GM19239 (cell line): Measurements from ENCODE around the gene OS9.
A peak's percentile ranks its signal among the peaks of the same experiment; 100 is the strongest.
"Not testable (repeated sequence)": the region's sequence is repeated elsewhere in the genome, so short reads cannot be mapped to it uniquely, and the experiment has no call there.

Experiments
- DNase-seq: peaks from one replicate; pipeline ENCODE4 v3.0.0; 2011; ENCODE audit warnings: low spot score; ENCODE audit not compliant: insufficient read length
- FAIRE-seq: peaks from 2 replicates; lab custom pipeline; 2011; peaks lifted over from hg19 to GRCh38; lab: Jason Lieb, UNC

OS9 gene

GRCh38 chr12:57692500-57692899 is 1.4 kb upstream of the OS9 start:
- FAIRE-seq (no peak), DNase-seq (no peak)

GRCh38 chr12:57693317-57693658 is 644 bp upstream of the OS9 start:
- DNase-seq (no peak), FAIRE-seq (no peak)

- peak; percentile 33 for FAIRE-seq
- no peak for DNase-seq
Measured at GRCh38 chr12:57694459-57695019, 607 bp downstream of the OS9 start.

- no peak for DNase-seq
- no peak for FAIRE-seq
Measured at GRCh38 chr12:57695770-57696432, 2.0 kb downstream of the OS9 start.

- no peak for FAIRE-seq
- DNase-seq = no peak
Measured at GRCh38 chr12:57697076-57697475, 3.1 kb downstream of the OS9 start.

- DNase-seq = no peak
- FAIRE-seq = no peak
Measured at GRCh38 chr12:57698414-57698813, 4.5 kb downstream of the OS9 start.

- no peak for DNase-seq
- FAIRE-seq = no peak
Measured at GRCh38 chr12:57700317-57700716, 6.4 kb downstream of the OS9 start.

GRCh38 chr12:57707250-57707649 is 13.3 kb downstream of the OS9 start:
- DNase-seq (no peak), FAIRE-seq (no peak)

GRCh38 chr12:57708296-57708695 is 14.4 kb downstream of the OS9 start:
- no peak for DNase-seq
- FAIRE-seq = no peak

GRCh38 chr12:57712701-57713100 is 18.8 kb downstream of the OS9 start:
- no peak for FAIRE-seq
- no peak for DNase-seq

GRCh38 chr12:57713209-57713608 is 19.3 kb downstream of the OS9 start:
- FAIRE-seq (no peak), DNase-seq (no peak)

- FAIRE-seq, DNase-seq: not testable (repeated sequence)
Measured at GRCh38 chr12:57715036-57715748, 21.3 kb downstream of the OS9 start.

GRCh38 chr12:57715786-57716185 is 21.9 kb downstream of the OS9 start:
- no peak for DNase-seq
- FAIRE-seq = no peak

- DNase-seq (no peak), FAIRE-seq (no peak)
Measured at GRCh38 chr12:57716305-57716704, 22.4 kb downstream of the OS9 start.

GRCh38 chr12:57717131-57717530 is 23.2 kb downstream of the OS9 start:
- FAIRE-seq (no peak), DNase-seq (no peak)

- FAIRE-seq = no peak
Measured at GRCh38 chr12:57717846-57718640, 24.1 kb downstream of the OS9 start.

GRCh38 chr12:57718641-57719528 is 25.0 kb downstream of the OS9 start:
- DNase-seq (no peak), FAIRE-seq (no peak)

More at GRCh38 chr12:57717846-57718640, 24.1 kb downstream of the OS9 start:
- no peak for DNase-seq

GRCh38 chr12:57719777-57720605 is 26.1 kb downstream of the OS9 start:
- DNase-seq (no peak), FAIRE-seq (no peak)
